Skeletal muscle tissue (tissue), 4 donors: ENCODE results near the gene ZBTB42. TPM values are rescaled to one million over a fixed set of nuclear protein-coding genes. Genes with fewer than 3 reads are reported as not detected.
"Not testable (repeated sequence)": the region's sequence is repeated elsewhere in the genome, so short reads cannot be mapped to it uniquely, and the experiment has no call there.

Experiments used
- H3K27ac ChIP-seq: one replicate; pipeline ENCODE4 v1.7.0; 2013; ENCODE audit warnings: mild to moderate bottlenecking, low read depth, low read length, inconsistent platforms
- H3K27me3 ChIP-seq, 3 donors: one replicate each; pipeline ENCODE4 v1.7.0; 2013; ENCODE audit warnings: low read length in 3 of 3; ENCODE audit not compliant: control insufficient read depth in 3 of 3, insufficient read depth in 3 of 3
- H3K36me3 ChIP-seq, 3 donors: one replicate each; pipeline ENCODE4 v1.7.0; 2013; ENCODE audit warnings: low read length in 3 of 3; ENCODE audit not compliant: control insufficient read depth in 3 of 3, insufficient read depth in 3 of 3
- H3K4me1 ChIP-seq, 3 donors: one replicate each; pipeline ENCODE4 v1.7.0; 2013; ENCODE audit warnings: low read length in 3 of 3, mild to moderate bottlenecking in 3 of 3; ENCODE audit not compliant: control insufficient read depth in 3 of 3, insufficient read depth in 3 of 3
- H3K4me3 ChIP-seq, 3 donors: one replicate each; pipeline ENCODE4 v1.7.0; 2013; ENCODE audit warnings: low read length in 3 of 3
- H3K9ac ChIP-seq, 3 donors: one replicate each; pipeline ENCODE4 v1.7.0; 2013; ENCODE audit warnings: low read length in 3 of 3, mild to moderate bottlenecking in 3 of 3, moderate library complexity in 2 of 3, low read depth in 1 of 3
- H3K9me3 ChIP-seq, 3 donors: one replicate each; pipeline ENCODE4 v1.7.0; 2013; ENCODE audit warnings: low read length in 3 of 3; ENCODE audit not compliant: control insufficient read depth in 3 of 3
- total RNA-seq: library from RNA; depleted of rRNA; stranded (reverse); fragments of >200 nt; gene quantifications from one replicate; pipeline ENCODE4 v1.2.3, GENCODE V29; 2014
- donor health status: Osteomylitis.

Gene ZBTB42
- total RNA-seq, 1 donor from 2014 or later: 3.7 TPM

DNA sequence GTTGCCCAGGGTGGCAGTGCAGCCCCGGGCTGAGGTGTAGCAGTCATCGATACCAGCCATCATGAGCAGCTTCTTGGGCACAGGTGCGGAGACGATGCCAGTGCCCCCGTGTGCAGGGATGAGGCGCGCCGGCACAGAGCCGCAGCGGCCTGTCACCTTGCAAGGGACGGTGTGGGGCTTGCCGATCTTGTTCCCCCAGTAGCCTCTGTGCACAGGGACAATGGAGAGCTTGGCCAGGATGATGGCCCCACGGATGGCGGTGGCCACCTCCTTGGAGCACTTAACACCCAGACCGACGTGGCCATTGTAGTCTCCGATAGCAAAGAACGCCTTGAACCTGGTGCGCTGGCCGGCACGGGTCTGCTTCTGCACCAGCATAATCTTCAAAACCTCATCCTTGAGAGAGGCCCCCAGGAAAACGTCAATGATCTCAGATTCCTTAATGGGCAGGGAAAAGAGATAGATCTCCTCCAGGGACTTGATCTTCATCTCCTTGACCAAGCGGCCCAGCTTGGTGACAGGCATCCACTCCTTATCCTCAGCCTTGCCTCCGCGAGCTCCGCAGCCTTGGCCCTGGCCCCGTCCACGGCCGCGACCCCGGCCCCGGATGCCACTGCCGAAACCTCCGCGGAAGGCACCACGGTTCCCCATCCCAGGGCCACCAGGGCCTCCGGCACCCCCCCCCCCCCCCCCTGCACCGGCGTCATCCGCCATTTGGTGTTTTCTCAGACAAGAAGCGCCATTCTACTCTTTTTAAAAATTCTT, 35.5 kb downstream of the ZBTB42 start:
- not testable (repeated sequence) for H3K9me3 ChIP-seq, H3K4me3 ChIP-seq, H3K4me1 ChIP-seq, H3K36me3 ChIP-seq, H3K9ac ChIP-seq, H3K27me3 ChIP-seq, H3K27ac ChIP-seq

DNA sequence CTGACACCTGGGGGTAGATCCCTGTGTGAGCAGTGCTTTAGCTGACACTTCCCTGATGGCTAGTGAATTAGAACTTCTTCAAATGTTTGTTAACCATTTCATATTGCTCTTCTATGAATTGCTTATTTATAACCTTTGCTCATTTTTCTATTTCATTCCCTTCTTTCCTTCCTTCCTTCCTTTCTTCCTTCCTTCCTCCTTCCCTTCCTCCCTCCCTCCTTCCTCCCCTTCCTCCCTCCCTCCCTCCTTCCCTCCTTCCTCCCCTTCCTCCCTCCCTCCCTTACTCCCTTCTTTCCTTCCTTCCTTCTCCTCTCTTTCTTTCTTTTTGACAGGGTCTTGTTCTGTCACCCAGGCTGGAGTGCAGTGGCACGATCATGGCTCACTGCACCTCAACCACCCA, 40.8 kb downstream of the ZBTB42 start:
- H3K4me3 ChIP-seq: no peak overlapping the region
- no peak overlapping the region for H3K27ac ChIP-seq
- H3K27me3 ChIP-seq: peaks cover 32 to 41% (median 39%) of the 10 kb centered on the region in 3 donors
- no peaks in the 10 kb centered on the region for H3K36me3 ChIP-seq
- no peak overlapping the region for H3K9ac ChIP-seq
- H3K4me1 ChIP-seq: peaks cover 14 to 16% (median 15%) of the 10 kb centered on the region in 3 donors
- no peaks in the 10 kb centered on the region for H3K9me3 ChIP-seq

DNA sequence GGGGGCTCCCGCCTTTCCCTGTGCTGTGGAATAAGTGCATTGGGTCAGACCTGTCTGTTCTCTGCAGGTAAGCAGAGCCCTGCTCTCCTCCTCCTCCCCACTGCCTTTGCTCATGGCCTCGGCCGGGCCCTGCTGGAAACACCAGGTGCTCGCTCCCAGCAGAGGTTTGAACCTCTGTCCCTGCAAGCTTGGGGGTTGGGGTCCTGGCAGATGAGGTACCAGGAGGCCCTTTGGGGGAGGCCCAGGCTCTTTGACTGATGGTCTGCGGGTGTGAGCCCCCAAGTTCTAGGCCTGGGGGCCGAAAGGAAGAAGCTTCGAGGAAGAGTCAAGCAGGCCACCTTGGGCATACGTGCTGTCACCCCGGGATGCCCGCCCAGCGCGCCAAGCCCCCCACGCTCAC, 42.1 kb downstream of the ZBTB42 start:
- Histone ChIP-seq H3K36me3 (no peaks in the 10 kb centered on the region), H3K4me1 (peaks cover 14 to 16% (median 15%) of the 10 kb centered on the region in 3 donors), H3K9me3 (no peaks in the 10 kb centered on the region), H3K9ac (peak overlapping the region in 1 of 3 donors; percentile 69), H3K4me3 (peak overlapping the region in 2 of 3 donors; percentile 58 to 65), H3K27me3 (peaks cover 34 to 42% (median 39%) of the 10 kb centered on the region in 3 donors), H3K27ac (no peak overlapping the region)

DNA sequence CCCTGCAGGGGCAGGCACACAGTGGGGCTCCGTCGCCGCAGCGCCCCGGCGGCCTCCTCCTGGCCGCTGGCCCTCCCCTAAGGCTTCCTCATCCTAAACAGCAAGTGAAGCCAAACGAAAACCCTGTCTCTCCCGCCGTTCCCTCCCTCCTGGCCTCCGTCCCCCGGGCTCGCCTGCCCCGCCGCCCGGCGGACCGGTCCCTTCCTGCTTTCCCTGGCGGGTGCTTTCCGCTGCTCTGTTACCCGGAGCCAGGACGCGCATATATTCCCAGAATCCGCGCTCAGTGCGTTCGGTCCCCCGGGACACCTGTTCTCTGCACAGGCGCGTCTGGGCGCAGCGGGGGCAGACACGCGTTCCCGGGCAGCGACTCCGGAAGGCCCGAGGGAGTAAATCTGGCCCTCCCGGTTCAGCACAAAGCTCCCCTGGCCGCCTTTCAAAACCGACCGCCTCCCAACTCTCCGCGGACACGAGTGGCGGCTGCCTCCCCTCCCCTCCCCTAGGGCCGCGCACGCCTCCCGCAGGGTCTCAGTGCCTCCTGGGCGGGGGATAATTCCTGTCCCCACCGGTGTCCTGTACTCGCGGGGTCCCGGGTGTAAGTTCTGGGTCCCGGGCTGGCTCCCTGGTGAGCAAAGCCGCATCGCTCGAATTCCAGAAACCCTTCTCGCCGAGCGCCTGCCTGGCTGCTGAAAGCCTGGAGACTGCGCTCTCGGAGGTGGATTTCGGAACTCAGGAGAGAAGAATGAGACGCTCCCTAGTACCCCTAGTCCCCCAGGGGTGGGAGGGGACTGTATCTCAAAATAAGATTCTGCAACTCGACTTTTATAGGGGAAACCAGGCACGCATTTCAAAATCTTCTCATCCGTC, 42.8 kb downstream of the ZBTB42 start:
- Histone ChIP-seq H3K36me3 (no peaks in the 10 kb centered on the region), H3K4me1 (peaks cover 14 to 16% (median 15%) of the 10 kb centered on the region in 3 donors), H3K27me3 (peaks cover 34 to 44% (median 39%) of the 10 kb centered on the region in 3 donors), H3K9ac (peak overlapping the region in 2 of 3 donors; percentile 67 to 69), H3K9me3 (no peaks in the 10 kb centered on the region), H3K27ac (no peak overlapping the region), H3K4me3 (peak overlapping the region; percentile 51 to 65 (median 58))

DNA sequence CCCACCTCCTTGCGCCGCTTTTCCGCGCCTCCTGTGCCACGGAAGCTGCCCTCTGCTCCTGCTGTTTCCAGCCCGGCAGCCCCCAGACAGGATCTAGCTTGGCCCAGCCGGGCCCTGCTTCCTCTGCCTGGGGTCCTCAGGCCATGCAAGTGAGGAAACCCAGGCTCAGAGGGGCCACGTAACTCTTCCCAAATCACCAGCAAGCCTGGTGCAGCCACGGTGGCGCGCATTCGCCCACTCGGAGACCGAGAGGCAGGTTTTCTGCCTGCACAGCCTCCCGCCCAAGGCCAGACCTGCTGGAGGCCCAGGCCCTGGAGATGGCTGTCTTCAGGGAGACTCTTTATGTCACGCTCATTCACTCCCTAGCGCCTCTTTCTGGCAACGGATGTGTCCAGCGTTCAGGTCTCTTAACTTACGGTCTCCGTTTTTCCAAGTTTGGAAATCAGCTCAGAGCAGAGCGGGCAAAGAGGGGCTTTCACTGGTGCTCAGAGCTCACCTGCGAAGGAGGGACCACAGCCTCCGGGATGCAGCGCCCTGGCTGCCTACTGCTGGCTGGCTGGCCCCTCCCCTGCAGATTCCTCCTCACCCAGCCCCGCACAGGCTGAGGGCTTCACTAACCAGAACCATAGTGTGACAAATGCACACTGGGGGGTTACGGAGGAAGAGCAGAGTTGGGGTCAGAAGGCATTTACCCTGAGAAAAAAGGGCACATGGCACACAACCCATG, 43.6 kb downstream of the ZBTB42 start:
- peaks cover 34 to 44% (median 41%) of the 10 kb centered on the region in 3 donors for H3K27me3 ChIP-seq
- H3K27ac ChIP-seq: no peak overlapping the region
- H3K4me1 ChIP-seq: peaks cover 14 to 16% (median 15%) of the 10 kb centered on the region in 3 donors
- no peaks in the 10 kb centered on the region for H3K9me3 ChIP-seq
- peak overlapping the region; percentile 51 to 65 (median 58) for H3K4me3 ChIP-seq
- H3K9ac ChIP-seq: peak overlapping the region in 1 of 3 donors; percentile 67
- no peaks in the 10 kb centered on the region for H3K36me3 ChIP-seq

DNA sequence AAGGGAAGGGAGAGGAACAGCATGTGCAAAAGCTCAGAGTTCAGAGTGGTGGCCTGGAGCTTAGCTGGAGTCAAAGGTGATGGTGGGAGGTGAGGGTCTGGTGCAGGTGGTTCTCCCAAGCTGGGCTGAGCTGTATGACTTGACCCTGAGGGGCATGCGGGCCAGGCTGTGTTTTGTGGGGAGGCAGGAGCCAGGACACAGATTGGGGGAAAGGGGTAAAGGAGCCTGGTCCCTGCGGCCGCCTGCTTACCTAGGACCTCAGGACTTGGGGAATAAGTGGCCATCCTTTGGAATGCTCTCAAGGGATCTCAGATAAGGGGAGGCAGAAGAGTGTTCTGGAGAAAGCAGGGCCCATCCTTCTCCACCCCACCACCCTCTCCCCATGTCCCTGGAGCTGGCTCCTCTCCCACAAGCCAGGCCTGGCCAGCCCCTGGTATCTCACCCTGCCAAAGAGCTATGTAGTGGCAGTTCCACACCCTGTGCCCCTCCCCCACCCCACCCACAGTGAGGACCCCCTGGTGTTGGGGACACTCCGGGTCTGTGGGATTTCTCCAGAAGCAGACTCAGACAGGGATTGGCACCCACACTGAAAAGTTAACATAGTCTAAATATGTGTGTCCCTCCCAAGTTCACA, 44.2 kb downstream of the ZBTB42 start:
- H3K36me3 ChIP-seq: no peaks in the 10 kb centered on the region
- no peaks in the 10 kb centered on the region for H3K9me3 ChIP-seq
- H3K9ac ChIP-seq: no peak overlapping the region
- no peak overlapping the region for H3K4me3 ChIP-seq
- H3K4me1 ChIP-seq: peaks cover 14 to 16% (median 15%) of the 10 kb centered on the region in 3 donors
- H3K27ac ChIP-seq: no peak overlapping the region
- H3K27me3 ChIP-seq: peaks cover 34 to 44% (median 44%) of the 10 kb centered on the region in 3 donors

DNA sequence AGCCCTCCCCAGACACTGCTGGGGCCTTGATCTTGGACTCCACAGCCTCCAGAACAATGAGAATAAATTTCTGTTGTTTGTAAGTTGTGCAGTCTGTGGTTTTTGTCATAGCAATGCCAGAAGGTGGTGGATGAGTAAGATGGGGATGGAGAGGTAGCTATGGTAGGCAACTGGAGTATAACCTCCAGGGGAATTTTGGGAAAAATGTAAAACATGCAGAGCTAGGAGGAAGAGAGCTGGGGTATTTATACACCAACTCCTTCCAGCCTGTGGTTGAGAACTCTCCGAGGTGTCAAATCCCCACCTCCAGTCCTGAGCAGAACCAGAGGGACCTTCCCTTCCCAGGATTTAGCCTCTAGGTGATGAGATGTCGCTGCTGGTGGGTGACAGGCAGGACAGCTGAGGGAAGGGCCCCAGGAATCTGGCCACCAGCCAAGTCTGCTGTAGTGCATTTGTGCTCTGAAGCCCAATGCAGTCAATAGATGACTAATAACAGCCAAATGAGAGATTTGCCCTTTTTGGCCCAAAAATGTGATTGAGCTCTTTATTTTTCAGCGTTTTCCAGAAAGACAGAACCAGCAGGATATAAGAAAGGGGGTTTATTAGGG, 45.0 kb downstream of the ZBTB42 start:
- peaks cover 14 to 16% (median 15%) of the 10 kb centered on the region in 3 donors for H3K4me1 ChIP-seq
- H3K9me3 ChIP-seq: no peaks in the 10 kb centered on the region
- H3K36me3 ChIP-seq: no peaks in the 10 kb centered on the region
- no peak overlapping the region for H3K27ac ChIP-seq
- H3K27me3 ChIP-seq: peaks cover 34 to 44% (median 44%) of the 10 kb centered on the region in 3 donors
- H3K9ac ChIP-seq: no peak overlapping the region
- no peak overlapping the region for H3K4me3 ChIP-seq

DNA sequence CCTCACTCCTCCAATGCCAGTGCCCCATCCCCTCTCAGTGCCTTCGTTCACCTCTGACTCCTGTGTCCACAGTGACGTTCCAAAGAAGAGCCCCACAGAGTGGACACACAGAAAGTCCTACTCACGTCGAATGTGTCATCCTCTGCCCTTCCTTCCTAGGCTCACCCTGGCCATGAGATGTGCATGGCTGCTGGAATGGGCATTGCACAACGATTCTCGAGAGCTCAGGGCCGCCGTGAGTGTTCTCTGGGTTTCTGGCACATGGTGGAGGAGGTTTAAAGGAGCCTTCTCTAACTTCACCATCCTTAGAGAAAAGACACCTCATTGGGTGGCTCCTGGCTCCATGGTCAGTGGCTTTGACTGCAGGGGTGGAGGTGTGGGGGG, 51.4 kb downstream of the ZBTB42 start:
- Histone ChIP-seq H3K9ac (no peak overlapping the region), H3K9me3 (no peaks in the 10 kb centered on the region), H3K4me3 (no peak overlapping the region), H3K27me3 (peaks cover 17 to 30% (median 22%) of the 10 kb centered on the region in 3 donors), H3K27ac (no peak overlapping the region), H3K36me3 (no peaks in the 10 kb centered on the region), H3K4me1 (no peaks in the 10 kb centered on the region)
